ENCODE results near the gene SERBP1.

SERBP1 gene

GRCh38 chr1:67434491-67434890 lies 4.3 kb upstream of the SERBP1 start:
- TF ChIP-seq CTCF (IDR thresholded peaks at IDR 0.05; ENCODE audit: extremely low read depth, insufficient read depth, missing control alignments) = no peak
- in situ Hi-C loops (cut with MboI; ENCODE audit: low pct_unique_long_range_greater_than_20kb, low sequenced_read_pairs, unreplicated experiment) = no loop called here
- DNase-seq (ENCODE audit: low spot score) = no peak

GRCh38 chr1:67433837-67434236 lies 3.6 kb upstream of the SERBP1 start:
- no peak for DNase-seq (ENCODE audit: low spot score)
- no peak for TF ChIP-seq CTCF (IDR thresholded peaks at IDR 0.05; ENCODE audit: extremely low read depth, insufficient read depth, missing control alignments)
- in situ Hi-C loops (cut with MboI; ENCODE audit: low pct_unique_long_range_greater_than_20kb, low sequenced_read_pairs, unreplicated experiment) = no loop called here

GRCh38 chr1:67432745-67433144 lies 2.5 kb upstream of the SERBP1 start:
- TF ChIP-seq CTCF (IDR thresholded peaks at IDR 0.05; ENCODE audit: extremely low read depth, insufficient read depth, missing control alignments) = no peak
- in situ Hi-C loops (cut with MboI; ENCODE audit: low pct_unique_long_range_greater_than_20kb, low sequenced_read_pairs, unreplicated experiment) = no loop called here
- DNase-seq (ENCODE audit: low spot score) = no peak

- no peak for DNase-seq (ENCODE audit: low spot score)
- in situ Hi-C loops (cut with MboI; ENCODE audit: low pct_unique_long_range_greater_than_20kb, low sequenced_read_pairs, unreplicated experiment) = no loop called here
- TF ChIP-seq CTCF (IDR thresholded peaks at IDR 0.05; ENCODE audit: extremely low read depth, insufficient read depth, missing control alignments) = no peak
Observed at GRCh38 chr1:67431869-67432578, 1.8 kb upstream of the SERBP1 start.

- in situ Hi-C loops (cut with MboI; ENCODE audit: low pct_unique_long_range_greater_than_20kb, low sequenced_read_pairs, unreplicated experiment) = no loop called here
- TF ChIP-seq CTCF (IDR thresholded peaks at IDR 0.05; ENCODE audit: extremely low read depth, insufficient read depth, missing control alignments) = no peak
- peak; percentile 18 for DNase-seq (ENCODE audit: low spot score)
Observed at GRCh38 chr1:67431156-67431765, 1.1 kb upstream of the SERBP1 start.

GRCh38 chr1:67429528-67430357 lies 459 bp downstream of the SERBP1 start:
- TF ChIP-seq CTCF (IDR thresholded peaks at IDR 0.05; ENCODE audit: extremely low read depth, insufficient read depth, missing control alignments) = no peak
- in situ Hi-C loops (cut with MboI; ENCODE audit: low pct_unique_long_range_greater_than_20kb, low sequenced_read_pairs, unreplicated experiment) = no loop called here
- DNase-seq (ENCODE audit: low spot score) = no peak

Measured in GM13977 (cell line).